Osteoblast (primary cell): ENCODE data around the gene ZNF396. TPM values are rescaled to one million over a fixed set of nuclear protein-coding genes. Genes with fewer than 3 reads are reported as not detected.

Experiments used
- DNase-seq: peaks from one replicate; pipeline ENCODE4 v3.0.0; 2011; ENCODE audit warnings: low spot score, mixed read lengths; ENCODE audit not compliant: insufficient read length; ENCODE audit errors: missing footprints
- H2AFZ ChIP-seq: 2 replicates; pipeline ENCODE4 v1.6.0; 2011; ENCODE audit warnings: mild to moderate bottlenecking, low read length
- H3K27ac ChIP-seq: 2 replicates; pipeline ENCODE4 v1.5.1; 2011; ENCODE audit warnings: mild to moderate bottlenecking, low read depth, low read length, moderate library complexity
- H3K27me3 ChIP-seq: 2 replicates; pipeline ENCODE4 v1.6.0; 2012; ENCODE audit warnings: mild to moderate bottlenecking, control low read depth, inconsistent platforms, low read length, moderate library complexity; ENCODE audit not compliant: insufficient read depth
- H3K36me3 ChIP-seq: 2 replicates; pipeline ENCODE4 v1.5.1; 2011; ENCODE audit warnings: mild to moderate bottlenecking, low read length, control low read depth, moderate library complexity; ENCODE audit not compliant: insufficient read depth
- H3K4me1 ChIP-seq: 2 replicates; pipeline ENCODE4 v1.5.1; 2011; ENCODE audit warnings: mild to moderate bottlenecking, low read length, control low read depth, moderate library complexity; ENCODE audit not compliant: insufficient read depth
- H3K4me2 ChIP-seq: 2 replicates; pipeline ENCODE4 v1.6.0; 2011; ENCODE audit warnings: mild to moderate bottlenecking, low read length; ENCODE audit not compliant: insufficient read depth
- H3K4me3 ChIP-seq: fragments of 200-600 bp; sonication (generic); 3 replicates; pipeline ENCODE4 v1.5.1; 2012; ENCODE audit warnings: mild to moderate bottlenecking, low read length, inconsistent platforms; ENCODE audit not compliant: insufficient read depth
- H3K79me2 ChIP-seq: 2 replicates; pipeline ENCODE4 v1.6.0; 2012; ENCODE audit warnings: mild to moderate bottlenecking, low read length, control low read depth, inconsistent platforms; ENCODE audit not compliant: insufficient read depth
- H3K9me3 ChIP-seq: 2 replicates; pipeline ENCODE4 v1.5.1; 2011; ENCODE audit warnings: low read depth, low read length, control low read depth
- H4K20me1 ChIP-seq: 2 replicates; pipeline ENCODE4 v1.6.0; 2012; ENCODE audit warnings: mild to moderate bottlenecking, low read length, control low read depth; ENCODE audit not compliant: insufficient read depth
- CTCF ChIP-seq: IDR thresholded peaks from 2 replicates; pipeline ENCODE4 v1.5.1; 2011; ENCODE audit warnings: mild to moderate bottlenecking, low read depth, low read length, moderate library complexity; ENCODE audit errors: extremely low read depth
- total RNA-seq: library from RNA; depleted of rRNA; stranded (reverse); fragments of >200 nt; gene quantifications from 2 replicates; pipeline ENCODE4 v1.2.3, GENCODE V29; 2012

ZNF396 gene
- total RNA-seq, 1 donor, result 3.3 TPM

DNA sequence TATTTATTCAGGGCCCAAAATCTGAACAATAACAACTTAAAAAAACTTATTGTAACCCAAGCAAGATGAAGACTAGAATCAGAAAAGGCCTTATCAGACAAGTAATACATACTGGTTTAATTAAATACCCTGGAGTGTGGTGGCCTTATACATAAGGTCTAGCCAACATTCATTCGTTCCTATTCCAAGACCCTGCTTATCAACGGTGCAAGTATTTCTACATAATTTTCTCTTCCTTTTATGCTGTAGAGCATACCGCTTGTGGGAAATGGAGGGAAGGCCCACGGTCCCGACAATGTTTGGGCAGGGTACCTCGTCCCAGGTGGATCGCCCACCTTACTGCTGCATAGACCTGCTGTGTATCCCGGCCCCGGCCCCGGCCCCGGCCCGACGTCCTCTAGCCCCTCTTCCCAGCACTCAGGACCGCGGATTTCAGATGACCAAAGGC lies 33.6 kb downstream of the ZNF396 start:
- peak overlapping the region; percentile 96 for H3K27ac ChIP-seq
- no peak for DNase-seq
- no peak for TF ChIP-seq CTCF
- H4K20me1 ChIP-seq, result peaks cover 44% of the 10 kb centered on the region
- peak overlapping the region; percentile 97 for H3K4me2 ChIP-seq
- H2AFZ ChIP-seq, result no peak overlapping the region
- H3K9me3 ChIP-seq, result no peaks in the 10 kb centered on the region
- peaks cover 18% of the 10 kb centered on the region for H3K4me1 ChIP-seq
- H3K27me3 ChIP-seq, result no peaks in the 10 kb centered on the region
- peaks cover 22% of the 10 kb centered on the region for H3K36me3 ChIP-seq
- H3K79me2 ChIP-seq, result peaks cover 62% of the 10 kb centered on the region
- H3K4me3 ChIP-seq, result peak overlapping the region; percentile 90

DNA sequence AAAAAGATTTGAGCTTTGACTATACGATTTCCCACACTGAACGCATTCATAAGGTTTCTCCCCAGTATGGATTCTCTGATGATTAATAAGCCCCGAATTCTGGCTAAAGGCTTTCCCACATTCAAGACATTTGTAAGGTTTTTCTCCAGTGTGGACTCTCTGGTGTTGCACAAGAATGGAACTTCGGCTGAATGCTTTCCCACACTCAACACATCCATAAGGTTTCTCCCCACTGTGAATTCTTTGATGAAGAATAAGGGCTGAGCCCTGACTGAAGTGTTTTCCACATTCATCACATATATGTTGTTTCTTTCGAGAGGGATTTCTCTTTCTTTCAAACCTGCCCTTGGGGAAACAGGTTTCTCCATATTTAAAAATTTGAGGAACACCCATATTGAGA lies 39.9 kb downstream of the ZNF396 start:
- H4K20me1 ChIP-seq, result peaks cover 45% of the 10 kb centered on the region
- no peak for TF ChIP-seq CTCF

GRCh38 chr18:35335866-35336265 lies 41.3 kb downstream of the ZNF396 start:
- no peak for TF ChIP-seq CTCF
- Histone ChIP-seq H3K79me2 (peaks cover 38% of the 10 kb centered on the region), H4K20me1 (peaks cover 31% of the 10 kb centered on the region), H3K36me3 (peaks cover 86% of the 10 kb centered on the region), H3K4me2 (no peak overlapping the region), H2AFZ (no peak overlapping the region), H3K4me1 (peaks cover 2% of the 10 kb centered on the region), H3K4me3 (no peak overlapping the region), H3K27me3 (no peaks in the 10 kb centered on the region), H3K9me3 (no peaks in the 10 kb centered on the region), H3K27ac (peak overlapping the region; percentile 15)
- no peak for DNase-seq

More for the DNA sequence above, 39.9 kb downstream of the ZNF396 start:
- DNase-seq, result no peak
- Histone ChIP-seq H3K79me2 (peaks cover 52% of the 10 kb centered on the region), H3K4me1 (peaks cover 2% of the 10 kb centered on the region), H2AFZ (no peak overlapping the region), H3K4me2 (no peak overlapping the region), H3K27me3 (no peaks in the 10 kb centered on the region), H3K27ac (no peak overlapping the region), H3K9me3 (no peaks in the 10 kb centered on the region), H3K4me3 (no peak overlapping the region), H3K36me3 (peaks cover 78% of the 10 kb centered on the region)

GRCh38 chr18:35334821-35335220 lies 42.3 kb downstream of the ZNF396 start:
- no peak overlapping the region for H3K4me3 ChIP-seq
- TF ChIP-seq CTCF, result no peak
- H3K4me1 ChIP-seq, result peaks cover 2% of the 10 kb centered on the region
- peak overlapping the region; percentile 49 for H3K27ac ChIP-seq
- peaks cover 77% of the 10 kb centered on the region for H3K36me3 ChIP-seq
- peaks cover 21% of the 10 kb centered on the region for H4K20me1 ChIP-seq
- H3K4me2 ChIP-seq, result no peak overlapping the region
- no peaks in the 10 kb centered on the region for H3K9me3 ChIP-seq
- no peak for DNase-seq
- no peaks in the 10 kb centered on the region for H3K27me3 ChIP-seq
- no peak overlapping the region for H2AFZ ChIP-seq
- H3K79me2 ChIP-seq, result peaks cover 28% of the 10 kb centered on the region
